Ishikawa (cell line): ENCODE results near the gene EYS.

Experiments used
- CEBPB ChIP-seq: IDR thresholded peaks from 2 replicates; pipeline ENCODE4 v1.6.1; 2012
- CREB1 ChIP-seq: IDR thresholded peaks from 2 replicates; pipeline ENCODE4 v1.6.1; 2012; ENCODE audit warnings: low read depth
- EGR1 ChIP-seq: IDR thresholded peaks from 2 replicates; pipeline ENCODE4 v1.6.1; 2012
- EP300 ChIP-seq: IDR thresholded peaks from 2 replicates; pipeline ENCODE4 v1.6.1; 2012; ENCODE audit warnings: borderline replicate concordance
- FOXM1 ChIP-seq: IDR thresholded peaks from 2 replicates; pipeline ENCODE4 v1.6.1; 2012; ENCODE audit warnings: low read depth, borderline replicate concordance
- MAX ChIP-seq: IDR thresholded peaks from 2 replicates; pipeline ENCODE4 v1.6.1; 2012
- NFIC ChIP-seq: IDR thresholded peaks from 2 replicates; pipeline ENCODE4 v1.6.1; 2012
- RAD21 ChIP-seq: IDR thresholded peaks from 2 replicates; pipeline ENCODE4 v1.6.1; 2012; ENCODE audit warnings: low read depth
- REST ChIP-seq: IDR thresholded peaks from 2 replicates; pipeline ENCODE4 v1.6.1; 2012; ENCODE audit warnings: low read depth, mild to moderate bottlenecking
- TAF1 ChIP-seq: IDR thresholded peaks from 2 replicates; pipeline ENCODE4 v1.6.1; 2012; ENCODE audit warnings: low read depth, mild to moderate bottlenecking
- TCF12 ChIP-seq: IDR thresholded peaks from 2 replicates; pipeline ENCODE4 v1.6.1; 2012; ENCODE audit warnings: low read depth
- TEAD4 ChIP-seq: IDR thresholded peaks from 2 replicates; pipeline ENCODE4 v1.6.1; 2012
- USF1 ChIP-seq: IDR thresholded peaks from 2 replicates; pipeline ENCODE4 v1.6.1; 2012
- YY1 ChIP-seq: IDR thresholded peaks from 2 replicates; pipeline ENCODE4 v1.6.1; 2012; ENCODE audit warnings: low read depth
- ZBTB7A ChIP-seq: IDR thresholded peaks from 2 replicates; pipeline ENCODE4 v1.6.1; 2012; ENCODE audit warnings: low read depth

Gene EYS

GRCh38 chr6:63886341-63886740, 1820.7 kb downstream of the EYS start:
- TF ChIP-seq NFIC (no peak), YY1 (no peak), FOXM1 (no peak), REST (no peak), ZBTB7A (no peak), TEAD4 (no peak), CREB1 (no peak), EGR1 (no peak), EP300 (no peak), USF1 (no peak), TCF12 (no peak), CEBPB (no peak), MAX (no peak), TAF1 (no peak)

- TF ChIP-seq YY1 (no peak), ZBTB7A (no peak), EP300 (no peak), CREB1 (no peak), TEAD4 (no peak), NFIC (no peak), REST (no peak), TAF1 (no peak), MAX (no peak), FOXM1 (no peak), CEBPB (no peak), RAD21 (no peak), USF1 (no peak), EGR1 (no peak), TCF12 (no peak)
Measured at GRCh38 chr6:63883597-63883996, 1823.4 kb downstream of the EYS start.

- TF ChIP-seq CREB1 (no peak), EGR1 (no peak)
Measured at GRCh38 chr6:63882208-63882607, 1824.8 kb downstream of the EYS start.

GRCh38 chr6:63881791-63882190, 1825.2 kb downstream of the EYS start:
- TF ChIP-seq FOXM1: no peak
- no peak for TF ChIP-seq REST
- no peak for TF ChIP-seq ZBTB7A
- TF ChIP-seq RAD21: no peak
- TF ChIP-seq EP300: no peak
- no peak for TF ChIP-seq TEAD4
- no peak for TF ChIP-seq NFIC
- TF ChIP-seq EGR1: no peak
- TF ChIP-seq TAF1: no peak
- TF ChIP-seq MAX: no peak
- TF ChIP-seq CEBPB: no peak
- TF ChIP-seq CREB1: no peak
- no peak for TF ChIP-seq TCF12
- TF ChIP-seq YY1: no peak
- no peak for TF ChIP-seq USF1
